ENCODE measurements around the gene PMCH. TPM values are rescaled to one million over a fixed set of nuclear protein-coding genes. Genes with fewer than 3 reads are reported as not detected.

Gene PMCH
- total and polyA plus RNA-seq, 7 experiments from 2014 or later = 2.9 TPM; not detected in 6

DNA sequence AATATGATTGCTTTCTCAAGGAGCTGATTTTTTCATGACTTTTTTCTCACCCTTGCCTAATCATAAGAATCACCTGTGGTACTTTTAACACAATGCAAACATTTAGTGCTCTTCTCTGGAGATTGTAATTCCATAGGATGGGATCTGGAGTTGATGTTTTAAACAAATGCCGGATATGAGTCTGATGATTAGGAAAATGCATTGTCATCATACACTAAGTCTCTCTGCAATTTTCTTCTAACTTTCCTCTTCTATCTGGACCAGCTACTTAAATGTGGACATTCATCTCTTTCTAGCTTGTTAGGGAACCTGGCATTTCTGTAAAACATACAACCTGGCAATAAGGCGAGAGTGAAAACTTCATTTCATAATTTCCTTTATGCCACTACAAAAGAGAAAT, 23.5 kb downstream of the PMCH start:
- H3K36me3 ChIP-seq (ENCODE audit: control insufficient read depth in 2 of 3, insufficient read depth in 3 of 3, low read length in 3 of 3) = no peaks in the 10 kb centered on the region
- ChIA-PET CTCF (no interaction called here), POLR2A (no interaction called here)
- H3K27ac ChIP-seq (ENCODE audit: low read depth, low read length) = no peak overlapping the region
- peak overlapping the region in 1 of 9 donors; percentile 33 for H3K27ac Mint-ChIP-seq
- H3K36me3 Mint-ChIP-seq = peaks cover 0 to 17% (median 0%) of the 10 kb centered on the region in 5 donors
- no peaks in the 10 kb centered on the region for H3K27me3 Mint-ChIP-seq
- no peak overlapping the region for H3K4me3 ChIP-seq (ENCODE audit: low read length)
- no peaks in the 10 kb centered on the region for H3K4me1 ChIP-seq (ENCODE audit: control insufficient read depth in 2 of 2, insufficient read depth in 2 of 2, low read length in 2 of 2)
- H3K9me3 Mint-ChIP-seq = no peaks in the 10 kb centered on the region
- H3K9me3 ChIP-seq (ENCODE audit: control insufficient read depth in 2 of 3, low read length in 3 of 3) = no peaks in the 10 kb centered on the region
- no peaks in the 10 kb centered on the region for H3K27me3 ChIP-seq (ENCODE audit: control insufficient read depth in 2 of 2, insufficient read depth in 2 of 2, low read length in 2 of 2)
- H3K4me3 Mint-ChIP-seq = no peak overlapping the region
- H3K4me1 Mint-ChIP-seq = peaks cover 0 to 3% (median 0%) of the 10 kb centered on the region in 7 donors
- DNase-seq (no peak), ATAC-seq (no peak)
- intact Hi-C loops (cut with micrococcal nuclease) = loop anchor here (5.0 kb wide), 2 partner anchors 237 to 308 kb away; partner anchors contain the start of gene IGF1 (in 2 of the 2)

DNA sequence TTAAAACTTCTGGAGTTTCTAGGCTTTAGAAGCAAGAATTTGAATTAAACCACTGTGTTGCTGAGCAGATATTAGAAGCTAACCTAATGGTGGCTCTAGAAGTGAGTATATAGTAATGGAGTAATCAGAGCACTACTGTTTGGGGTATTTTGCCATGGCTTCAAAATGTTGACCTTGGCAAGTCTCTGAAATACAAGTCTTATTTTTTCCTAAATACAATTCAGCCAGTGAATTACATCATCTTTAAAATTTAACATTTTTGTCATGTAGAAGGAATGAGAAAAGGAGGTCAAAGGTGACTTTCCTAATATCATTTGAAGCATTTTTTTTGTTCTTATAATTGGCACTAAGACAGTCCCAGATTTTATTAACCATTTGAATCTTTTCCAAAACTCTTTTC, 25.2 kb downstream of the PMCH start:
- no peak overlapping the region for H3K27ac ChIP-seq (ENCODE audit: low read depth, low read length)
- POLR2A ChIA-PET = no interaction called here

DNA sequence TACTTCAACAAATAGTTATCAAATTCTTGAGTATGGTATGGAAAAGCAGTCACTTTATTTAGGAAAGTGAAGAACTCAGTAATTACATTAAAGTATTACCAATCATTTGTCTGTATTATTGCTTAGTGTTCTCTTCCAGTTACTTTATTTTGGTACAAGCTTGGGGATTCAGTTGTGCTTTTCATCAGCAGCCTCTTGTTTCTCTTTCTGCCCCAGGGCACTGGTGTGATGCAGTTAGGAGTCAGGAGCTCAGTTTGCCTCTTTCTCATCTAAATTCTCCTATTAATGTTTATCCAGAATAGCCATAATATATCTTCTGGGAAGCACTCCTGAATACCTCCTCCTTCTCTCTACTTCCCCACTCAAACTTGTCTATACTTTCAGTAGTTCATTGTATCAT, 25.7 kb downstream of the PMCH start:
- no peaks in the 10 kb centered on the region for H3K9me3 ChIP-seq (ENCODE audit: control insufficient read depth in 2 of 3, low read length in 3 of 3)
- H3K4me1 Mint-ChIP-seq = peaks cover 0 to 15% (median 0%) of the 10 kb centered on the region in 7 donors
- peaks cover 0 to 15% (median 0%) of the 10 kb centered on the region in 5 donors for H3K36me3 Mint-ChIP-seq
- H3K27ac Mint-ChIP-seq = no peak overlapping the region
- ATAC-seq (no peak), DNase-seq (no peak)
- H3K27me3 Mint-ChIP-seq = no peaks in the 10 kb centered on the region
- intact Hi-C loops (cut with micrococcal nuclease) = loop anchor here (2.0 to 5.0 kb wide), 3 partner anchors 235 to 531 kb away; partner anchors contain the start of gene IGF1 (in 2 of the 2)
- no peak overlapping the region for H3K4me3 ChIP-seq (ENCODE audit: low read length)
- H3K4me3 Mint-ChIP-seq = no peak overlapping the region
- no peaks in the 10 kb centered on the region for H3K4me1 ChIP-seq (ENCODE audit: control insufficient read depth in 2 of 2, insufficient read depth in 2 of 2, low read length in 2 of 2)
- H3K27ac ChIP-seq (ENCODE audit: low read depth, low read length) = no peak overlapping the region
- H3K27me3 ChIP-seq (ENCODE audit: control insufficient read depth in 2 of 2, insufficient read depth in 2 of 2, low read length in 2 of 2) = no peaks in the 10 kb centered on the region
- ChIA-PET CTCF (interaction anchor here (0.8 kb wide), 1 partner anchor 16 kb away, joined by 5 read pairs; no protein-coding TSS in a partner anchor), POLR2A (no interaction called here)
- H3K36me3 ChIP-seq (ENCODE audit: control insufficient read depth in 2 of 3, insufficient read depth in 3 of 3, low read length in 3 of 3) = no peaks in the 10 kb centered on the region
- no peaks in the 10 kb centered on the region for H3K9me3 Mint-ChIP-seq

More for the DNA sequence above, 25.2 kb downstream of the PMCH start:
- DNase-seq (no peak), ATAC-seq (no peak)
- H3K4me1 ChIP-seq (ENCODE audit: control insufficient read depth in 2 of 2, insufficient read depth in 2 of 2, low read length in 2 of 2) = no peaks in the 10 kb centered on the region
- intact Hi-C loops (cut with micrococcal nuclease) = loop anchor here (5.0 kb wide), 2 partner anchors 235 to 310 kb away; partner anchors contain the start of gene IGF1 (in 2 of the 2)
- H3K9me3 ChIP-seq (ENCODE audit: control insufficient read depth in 2 of 3, low read length in 3 of 3) = no peaks in the 10 kb centered on the region
- no peaks in the 10 kb centered on the region for H3K27me3 ChIP-seq (ENCODE audit: control insufficient read depth in 2 of 2, insufficient read depth in 2 of 2, low read length in 2 of 2)
- Mint-ChIP-seq H3K4me3 (no peak overlapping the region), H3K36me3 (peaks cover 0 to 16% (median 0%) of the 10 kb centered on the region in 5 donors), H3K27me3 (no peaks in the 10 kb centered on the region), H3K9me3 (no peaks in the 10 kb centered on the region), H3K27ac (no peak overlapping the region), H3K4me1 (peaks cover 0 to 12% (median 0%) of the 10 kb centered on the region in 7 donors)
- no peak overlapping the region for H3K4me3 ChIP-seq (ENCODE audit: low read length)
- H3K36me3 ChIP-seq (ENCODE audit: control insufficient read depth in 2 of 3, insufficient read depth in 3 of 3, low read length in 3 of 3) = no peaks in the 10 kb centered on the region
- CTCF ChIA-PET = interaction anchor here (0.8 kb wide), 1 partner anchor 16 kb away, joined by 5 read pairs; no protein-coding TSS in a partner anchor

DNA sequence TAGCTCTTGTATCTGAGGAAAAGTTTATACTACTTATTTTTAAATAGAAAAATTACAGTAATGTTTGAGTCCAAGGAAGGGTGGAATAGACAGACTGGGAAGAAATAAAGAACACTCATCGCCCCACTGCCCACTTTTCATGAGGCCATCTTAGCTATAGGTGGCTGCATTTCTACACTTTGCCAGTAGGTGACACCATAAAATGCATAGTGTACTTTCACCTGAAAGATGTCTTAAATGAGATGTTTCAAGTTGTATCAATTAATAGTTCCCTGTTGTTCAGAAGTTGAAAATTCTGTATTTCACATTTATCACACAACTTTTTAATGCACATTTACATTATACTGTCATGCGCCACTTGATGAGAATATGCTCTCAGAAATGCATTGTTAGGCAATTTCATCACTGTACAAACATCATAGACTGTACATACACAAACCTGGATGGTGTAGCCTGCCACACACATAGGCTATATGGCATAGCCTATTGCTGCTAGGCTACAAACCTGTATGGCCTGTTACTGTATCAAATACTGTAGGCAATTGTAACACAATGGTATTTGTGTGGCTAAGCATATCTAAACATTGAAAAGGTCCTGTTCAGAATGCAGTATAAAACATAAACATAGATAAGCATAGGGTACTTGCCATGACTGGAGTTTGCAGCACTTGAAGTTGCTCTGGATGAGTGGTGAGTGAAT, 27.6 kb downstream of the PMCH start:
- Histone ChIP-seq H3K4me3 (ENCODE audit: low read length) (no peak overlapping the region), H3K27ac (ENCODE audit: low read depth, low read length) (no peak overlapping the region), H3K4me1 (ENCODE audit: control insufficient read depth in 2 of 2, insufficient read depth in 2 of 2, low read length in 2 of 2) (no peaks in the 10 kb centered on the region), H3K27me3 (ENCODE audit: control insufficient read depth in 2 of 2, insufficient read depth in 2 of 2, low read length in 2 of 2) (no peaks in the 10 kb centered on the region), H3K9me3 (ENCODE audit: control insufficient read depth in 2 of 3, low read length in 3 of 3) (no peaks in the 10 kb centered on the region), H3K36me3 (ENCODE audit: control insufficient read depth in 2 of 3, insufficient read depth in 3 of 3, low read length in 3 of 3) (no peaks in the 10 kb centered on the region)
- H3K27ac Mint-ChIP-seq = no peak overlapping the region
- CTCF ChIA-PET = no interaction called here
- intact Hi-C loops (cut with micrococcal nuclease) = loop anchor here (1.0 to 5.0 kb wide), 5 partner anchors 131 to 599 kb away; partner anchors contain the start of gene IGF1 (in 2 of the 2)
- H3K4me1 Mint-ChIP-seq = peaks cover 0 to 17% (median 0%) of the 10 kb centered on the region in 7 donors
- peaks cover 0 to 18% (median 0%) of the 10 kb centered on the region in 5 donors for H3K36me3 Mint-ChIP-seq
- peak in 2 of 9 donors; percentile 2 to 5 for DNase-seq
- H3K27me3 Mint-ChIP-seq = no peaks in the 10 kb centered on the region
- H3K9me3 Mint-ChIP-seq = no peaks in the 10 kb centered on the region
- peak; percentile 54 for ATAC-seq
- no peak overlapping the region for H3K4me3 Mint-ChIP-seq
- POLR2A ChIA-PET = no interaction called here

DNA sequence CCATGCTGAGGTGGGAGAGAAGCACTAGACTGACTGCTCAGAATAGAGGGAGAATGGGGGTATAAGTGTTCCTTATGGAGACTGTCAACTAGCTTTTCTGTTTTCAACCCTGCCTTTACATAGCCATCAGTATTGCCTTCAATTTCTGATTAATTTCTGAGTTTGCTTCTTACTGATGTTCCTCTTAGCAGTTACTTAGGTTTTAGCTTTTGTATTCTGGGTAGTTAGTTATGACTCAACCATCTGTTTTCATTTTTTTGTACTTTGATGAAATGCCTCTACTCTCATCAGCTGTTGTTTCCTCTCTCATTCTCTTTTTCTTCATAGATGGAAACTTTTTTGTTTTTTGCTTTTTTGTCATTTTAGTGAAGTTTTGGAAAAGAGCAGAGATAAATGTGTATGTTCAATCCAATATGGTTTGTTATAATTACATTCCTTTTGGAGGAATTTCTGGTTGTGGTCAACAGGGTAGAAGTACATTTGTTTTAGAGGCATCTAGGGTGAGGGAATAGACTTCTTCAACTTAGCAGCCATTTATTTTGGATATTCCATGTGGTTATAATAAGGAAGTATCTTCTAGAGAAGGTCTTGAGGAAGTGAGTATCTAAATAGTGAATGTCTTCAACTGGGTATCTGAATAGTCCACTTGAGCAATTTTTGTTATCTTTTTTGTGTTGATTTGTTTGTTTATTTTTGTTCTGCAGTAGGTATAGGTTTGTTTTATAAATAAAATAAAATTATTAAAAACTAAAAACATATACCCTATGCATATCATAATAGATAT, 29.6 kb downstream of the PMCH start:
- Mint-ChIP-seq H3K4me1 (peaks cover 0 to 14% (median 0%) of the 10 kb centered on the region in 7 donors), H3K36me3 (peaks cover 0 to 19% (median 3%) of the 10 kb centered on the region in 5 donors), H3K4me3 (no peak overlapping the region), H3K27ac (peak overlapping the region in 1 of 9 donors; percentile 36), H3K27me3 (no peaks in the 10 kb centered on the region), H3K9me3 (no peaks in the 10 kb centered on the region)
- no peaks in the 10 kb centered on the region for H3K4me1 ChIP-seq (ENCODE audit: control insufficient read depth in 2 of 2, insufficient read depth in 2 of 2, low read length in 2 of 2)
- no peaks in the 10 kb centered on the region for H3K36me3 ChIP-seq (ENCODE audit: control insufficient read depth in 2 of 3, insufficient read depth in 3 of 3, low read length in 3 of 3)
- no peak overlapping the region for H3K27ac ChIP-seq (ENCODE audit: low read depth, low read length)
- intact Hi-C loops (cut with micrococcal nuclease) = no loop called here
- DNase-seq (no peak), ATAC-seq (no peak)
- no peaks in the 10 kb centered on the region for H3K27me3 ChIP-seq (ENCODE audit: control insufficient read depth in 2 of 2, insufficient read depth in 2 of 2, low read length in 2 of 2)
- no peaks in the 10 kb centered on the region for H3K9me3 ChIP-seq (ENCODE audit: control insufficient read depth in 2 of 3, low read length in 3 of 3)
- POLR2A ChIA-PET = no interaction called here
- CTCF ChIA-PET = no interaction called here
- H3K4me3 ChIP-seq (ENCODE audit: low read length) = no peak overlapping the region

DNA sequence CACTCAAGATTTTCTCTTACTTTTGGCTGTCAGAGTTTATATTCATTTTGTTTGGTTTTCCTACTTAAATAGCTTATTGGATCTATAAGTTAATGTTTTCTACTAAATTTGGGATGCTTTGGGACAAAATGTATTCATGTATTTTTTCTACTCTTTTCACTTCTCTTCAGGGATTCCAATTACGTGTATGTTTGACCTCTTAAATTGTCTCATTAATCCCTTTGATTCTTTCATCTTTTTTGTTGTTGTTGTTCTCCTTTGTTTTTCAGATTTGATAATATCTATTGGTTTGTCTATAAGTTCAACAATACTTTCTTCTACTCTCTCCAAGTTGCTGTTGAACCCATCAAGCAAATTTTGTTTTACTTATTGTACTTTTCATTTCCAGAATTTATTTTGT, 34.2 kb downstream of the PMCH start:
- ATAC-seq (no peak), DNase-seq (no peak)
- no peaks in the 10 kb centered on the region for H3K9me3 Mint-ChIP-seq
- no peaks in the 10 kb centered on the region for H3K9me3 ChIP-seq (ENCODE audit: control insufficient read depth in 2 of 3, low read length in 3 of 3)
- H3K27ac ChIP-seq (ENCODE audit: low read depth, low read length) = no peak overlapping the region
- H3K4me3 Mint-ChIP-seq = no peak overlapping the region
- no peaks in the 10 kb centered on the region for H3K27me3 ChIP-seq (ENCODE audit: control insufficient read depth in 2 of 2, insufficient read depth in 2 of 2, low read length in 2 of 2)
- H3K4me3 ChIP-seq (ENCODE audit: low read length) = no peak overlapping the region
- H3K36me3 ChIP-seq (ENCODE audit: control insufficient read depth in 2 of 3, insufficient read depth in 3 of 3, low read length in 3 of 3) = no peaks in the 10 kb centered on the region
- ChIA-PET CTCF (no interaction called here), POLR2A (no interaction called here)
- peaks cover 0 to 14% (median 0%) of the 10 kb centered on the region in 5 donors for H3K36me3 Mint-ChIP-seq
- H3K4me1 Mint-ChIP-seq = peaks cover 0 to 14% (median 0%) of the 10 kb centered on the region in 7 donors
- intact Hi-C loops (cut with micrococcal nuclease) = no loop called here
- no peak overlapping the region for H3K27ac Mint-ChIP-seq
- H3K27me3 Mint-ChIP-seq = no peaks in the 10 kb centered on the region
- H3K4me1 ChIP-seq (ENCODE audit: control insufficient read depth in 2 of 2, insufficient read depth in 2 of 2, low read length in 2 of 2) = no peaks in the 10 kb centered on the region
